Kidney capillary endothelial cell (primary cell): ENCODE data around the gene BCAS3.

Experiments used
- DNase-seq: peaks from one replicate; pipeline ENCODE4 v3.0.0-alpha.2; 2018; ENCODE audit warnings: low spot score

Gene BCAS3

DNA sequence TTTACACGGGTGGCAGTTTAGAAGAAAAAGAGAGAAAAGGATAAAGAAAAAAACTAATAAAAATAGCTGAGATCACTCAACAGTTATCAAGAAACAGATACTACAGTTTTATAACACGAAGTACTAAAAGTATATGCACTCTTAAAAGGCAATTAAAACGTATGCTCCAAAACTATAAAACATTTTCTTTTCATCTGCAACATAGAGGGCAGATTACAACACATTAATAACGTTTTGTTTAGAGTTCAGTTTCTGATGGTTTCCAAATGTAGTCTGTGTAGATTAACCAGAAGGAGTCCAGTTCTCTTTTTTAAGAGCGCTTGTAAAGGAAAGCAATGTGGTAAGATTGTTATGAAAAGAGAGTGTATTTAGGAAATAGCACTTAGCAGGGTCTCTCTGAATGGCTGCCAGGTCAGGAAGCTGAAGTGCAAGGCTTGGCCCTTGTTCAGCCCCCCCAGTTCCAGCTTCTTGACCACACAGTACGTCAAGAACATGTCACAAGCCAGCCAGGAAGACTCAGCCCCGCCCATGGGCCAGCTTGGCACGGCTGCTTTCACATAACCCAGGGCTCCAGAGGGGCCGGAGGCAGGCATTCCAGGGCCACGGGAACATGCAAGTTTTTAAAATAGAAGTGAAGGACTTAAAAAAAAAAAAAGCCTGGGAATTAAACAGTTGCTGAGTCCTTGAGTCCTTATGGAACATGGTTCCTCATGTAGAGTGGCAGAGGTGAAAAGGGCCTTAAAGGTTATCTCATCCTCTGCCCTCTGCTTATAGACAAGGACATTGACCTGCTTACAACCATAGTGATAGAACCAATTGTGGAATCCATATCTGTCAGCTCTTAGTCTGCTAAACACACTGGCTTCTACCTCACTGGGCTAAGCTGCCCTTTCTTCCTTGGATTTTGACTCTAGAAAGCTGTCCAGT lies 574.6 kb downstream of the BCAS3 start:
- DNase-seq: no peak

DNA sequence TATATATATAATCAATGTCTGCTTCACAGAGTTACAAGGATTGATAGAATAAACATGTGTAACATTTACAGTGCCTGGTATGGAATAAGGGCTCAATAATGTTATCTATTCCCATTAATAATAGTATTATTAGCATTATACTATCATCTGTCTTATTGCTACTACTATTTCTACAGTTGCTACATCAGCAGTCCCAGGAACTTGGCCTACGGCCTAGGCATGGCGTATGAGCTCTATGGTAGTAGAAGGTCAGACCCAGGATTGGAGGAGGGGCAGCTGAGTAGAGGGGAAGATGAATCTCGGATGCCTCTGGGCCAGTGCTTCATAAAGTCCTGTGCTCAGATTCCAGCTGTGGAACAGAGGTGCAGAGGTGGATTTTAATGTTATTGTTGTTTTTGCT lies 575.7 kb downstream of the BCAS3 start:
- no peak for DNase-seq

DNA sequence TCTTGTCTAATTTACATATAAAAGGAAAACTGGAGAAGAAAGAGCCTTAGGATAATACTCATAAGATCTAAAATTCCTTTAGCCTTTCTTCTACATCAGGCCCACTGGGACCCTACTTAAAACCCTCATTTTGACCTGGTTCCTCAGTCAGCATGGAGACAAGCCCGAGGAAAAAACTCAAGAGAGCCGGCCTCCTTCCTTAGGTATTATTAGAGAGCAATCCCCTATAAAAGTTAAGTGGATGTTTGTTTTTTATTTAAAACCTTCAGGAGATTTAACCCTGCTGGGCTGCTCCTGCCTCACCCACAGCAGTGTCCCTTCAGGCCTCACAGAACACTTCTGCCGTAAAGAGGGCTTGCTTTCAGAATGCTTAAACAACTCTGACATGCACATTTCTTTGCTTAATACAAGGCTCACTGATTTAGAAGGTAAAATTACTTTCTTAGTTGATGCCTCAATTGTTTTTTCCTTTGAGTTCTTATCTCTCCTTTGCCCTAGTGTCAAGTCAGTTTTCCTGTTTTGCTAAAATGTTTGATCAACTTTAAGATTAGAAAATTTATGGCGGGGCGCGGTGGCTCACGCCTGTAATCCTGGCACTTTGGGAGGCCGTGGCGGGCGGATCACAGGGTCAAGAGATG lies 576.4 kb downstream of the BCAS3 start:
- no peak for DNase-seq

DNA sequence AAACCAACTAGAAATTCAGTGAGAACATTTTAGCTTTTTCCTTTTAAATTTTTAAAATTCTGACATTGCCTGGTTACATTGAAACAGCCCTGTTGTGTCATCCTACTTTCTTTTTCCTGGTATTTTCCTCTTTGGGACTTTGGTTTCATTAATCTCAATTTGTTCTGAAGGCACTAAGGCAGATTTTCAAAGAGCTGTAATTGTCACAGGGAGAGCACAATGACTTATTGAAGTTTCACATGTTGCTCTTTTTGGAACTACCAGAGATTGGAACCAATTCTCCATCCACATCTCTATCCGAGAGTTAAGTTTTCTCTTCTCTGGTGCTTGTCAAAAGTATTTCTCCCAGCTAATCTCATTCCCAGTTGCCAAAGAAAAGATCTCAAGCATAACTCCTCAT lies 577.3 kb downstream of the BCAS3 start:
- no peak for DNase-seq

DNA sequence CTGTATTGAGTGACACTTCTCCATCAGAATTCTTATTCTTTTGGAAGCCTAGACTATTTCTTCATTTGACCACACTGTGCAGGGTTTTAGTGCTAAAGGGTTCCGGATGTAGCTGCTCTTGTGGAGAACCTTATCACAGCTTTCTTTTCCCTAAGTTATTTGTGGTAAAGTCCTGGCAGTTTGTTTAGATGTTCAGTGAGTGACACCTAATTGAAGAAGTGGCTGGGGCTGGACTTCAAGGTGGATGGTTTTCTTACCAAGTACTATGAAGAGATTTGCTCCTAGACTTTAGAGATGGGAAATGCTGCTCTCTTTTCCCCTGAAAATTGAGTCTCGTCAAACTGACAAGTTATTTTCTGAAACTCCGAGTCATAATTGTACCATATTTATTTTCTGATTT lies 578.0 kb downstream of the BCAS3 start:
- no peak for DNase-seq

DNA sequence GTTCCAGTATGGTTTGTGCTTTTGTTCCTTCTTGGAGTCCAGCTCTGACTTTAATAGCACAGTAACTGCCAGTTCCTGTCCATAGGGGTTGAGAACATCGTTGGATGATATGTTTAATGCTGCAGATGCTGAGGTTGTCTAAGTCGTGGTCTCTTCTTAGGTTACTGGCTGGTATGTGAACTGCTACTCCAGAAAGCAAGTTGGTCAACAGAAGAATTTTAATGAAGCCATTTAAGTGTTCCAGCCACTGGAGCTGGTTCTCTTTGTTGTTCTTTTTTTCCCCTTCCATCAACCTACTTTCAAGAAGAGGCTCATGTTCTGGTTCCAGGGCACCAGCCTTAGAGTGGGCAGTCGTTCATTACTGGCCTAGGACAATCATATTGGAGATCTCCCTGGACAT lies 581.7 kb downstream of the BCAS3 start:
- no peak for DNase-seq

DNA sequence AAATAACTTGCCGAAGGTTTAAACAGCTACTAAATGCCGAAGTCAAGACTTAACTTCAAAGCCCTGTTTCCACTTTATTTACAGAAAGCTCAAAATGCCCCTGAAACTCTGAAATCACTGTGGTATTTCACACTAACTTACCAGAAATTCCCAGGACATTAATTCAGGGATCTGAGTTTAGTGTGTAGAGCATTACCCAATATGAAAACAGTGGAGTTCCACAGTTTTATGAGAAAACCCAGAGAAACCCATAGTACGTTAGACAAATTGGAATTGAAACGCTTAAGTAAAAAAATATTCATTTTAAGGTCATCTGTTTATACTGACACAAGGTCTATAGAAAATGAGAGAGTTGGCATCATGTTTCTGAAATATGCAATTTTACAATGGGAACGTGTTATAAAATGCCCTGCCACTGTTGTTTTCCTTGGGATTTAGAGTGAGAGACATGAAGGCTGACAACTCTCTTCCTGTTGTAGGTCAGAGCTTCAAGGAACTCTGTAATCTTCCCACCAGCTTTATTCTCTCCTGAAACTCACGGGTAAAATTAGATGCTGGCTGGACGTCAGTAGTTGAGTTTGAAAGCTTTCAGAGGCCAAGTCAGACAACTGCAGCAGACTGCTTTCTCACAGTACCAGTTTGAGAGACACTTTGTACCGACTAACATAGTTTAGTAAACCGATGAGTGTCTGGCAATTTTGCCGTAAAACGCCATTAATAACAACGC lies 582.6 kb downstream of the BCAS3 start:
- no peak for DNase-seq

DNA sequence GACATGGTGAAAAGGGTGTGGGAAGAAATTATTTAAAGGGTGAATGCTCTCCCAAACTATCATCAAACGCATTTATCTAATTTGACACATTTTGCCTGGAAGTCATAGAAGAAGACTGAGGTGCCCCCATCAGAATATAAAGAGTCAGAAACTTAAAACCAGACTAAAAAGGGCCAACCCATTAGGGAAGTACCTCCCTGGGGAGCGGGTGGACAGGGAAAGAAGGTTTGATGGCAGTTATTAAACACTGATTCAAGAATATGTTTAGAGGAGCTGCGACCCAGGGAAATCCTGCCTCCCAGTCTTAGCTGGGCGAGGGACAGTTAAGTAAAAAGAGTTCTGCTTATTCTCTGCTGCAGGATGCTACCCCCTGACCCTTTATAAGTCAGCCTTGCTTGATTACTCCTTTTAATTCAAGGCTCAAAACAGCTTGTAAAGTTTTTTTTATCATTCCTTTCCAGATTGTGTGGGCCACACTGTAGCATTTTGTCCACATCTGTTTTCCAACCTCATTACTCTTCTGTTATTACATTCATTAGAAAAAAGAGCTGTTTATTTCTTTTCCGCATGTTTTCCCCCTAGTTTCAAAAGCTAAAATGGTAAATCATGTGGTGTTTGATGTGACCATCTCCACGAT lies 583.5 kb downstream of the BCAS3 start:
- no peak for DNase-seq

DNA sequence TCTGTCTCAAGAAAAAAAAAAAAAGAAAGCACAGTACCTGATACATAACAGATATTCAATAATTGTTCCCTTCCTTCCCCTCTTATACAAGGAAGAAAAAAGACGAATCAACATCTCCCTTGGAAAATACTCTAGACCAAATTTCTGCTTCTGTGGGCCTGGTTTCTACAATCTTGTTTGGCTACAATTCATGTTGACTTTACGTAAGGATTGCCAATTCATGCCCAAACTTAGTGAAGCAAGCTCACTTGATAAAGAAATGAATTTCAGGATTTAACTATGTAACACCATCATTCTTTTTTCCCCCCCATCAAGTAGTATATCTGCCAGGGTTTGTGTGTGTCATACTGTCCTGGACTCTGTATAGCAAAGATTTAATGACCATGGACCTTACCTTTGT lies 587.7 kb downstream of the BCAS3 start:
- DNase-seq: no peak

DNA sequence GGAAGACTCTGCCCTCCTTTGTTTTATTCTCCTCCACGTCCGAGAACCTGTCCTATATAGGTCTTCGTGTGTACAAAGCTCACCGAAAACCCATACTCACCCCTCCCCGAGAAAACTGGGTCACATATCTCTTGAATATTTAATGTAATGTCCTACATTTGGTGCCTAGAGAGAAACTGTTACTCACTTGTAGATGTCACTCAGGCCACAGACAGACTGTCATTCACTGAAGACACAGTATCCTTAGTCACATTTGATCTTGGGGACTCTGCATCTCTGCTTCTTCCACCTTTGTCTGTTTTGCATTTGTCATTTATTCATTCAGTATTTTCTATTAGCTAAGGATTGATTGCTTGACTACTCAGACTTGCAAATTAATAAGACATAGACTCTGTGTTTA lies 590.2 kb downstream of the BCAS3 start:
- no peak for DNase-seq

DNA sequence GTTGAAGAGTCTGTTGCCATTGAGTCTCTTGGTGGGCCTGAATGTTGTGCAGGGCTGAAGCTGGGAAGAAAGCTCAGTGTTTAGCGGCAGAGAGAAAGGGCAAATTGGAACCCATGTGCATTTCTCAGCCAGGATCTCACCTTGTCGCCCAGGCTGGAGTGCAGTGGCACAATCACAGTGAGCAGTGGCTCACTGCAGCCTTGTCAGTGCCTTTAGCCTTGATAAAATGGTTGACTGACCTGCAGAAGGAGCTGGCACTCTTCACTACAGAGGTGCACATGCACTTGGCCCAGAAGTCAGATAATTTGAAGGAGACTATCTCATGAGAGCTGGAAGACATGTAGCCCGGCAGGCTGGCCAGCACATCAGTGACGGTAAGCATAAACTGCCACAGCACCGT lies 597.7 kb downstream of the BCAS3 start:
- DNase-seq: no peak

DNA sequence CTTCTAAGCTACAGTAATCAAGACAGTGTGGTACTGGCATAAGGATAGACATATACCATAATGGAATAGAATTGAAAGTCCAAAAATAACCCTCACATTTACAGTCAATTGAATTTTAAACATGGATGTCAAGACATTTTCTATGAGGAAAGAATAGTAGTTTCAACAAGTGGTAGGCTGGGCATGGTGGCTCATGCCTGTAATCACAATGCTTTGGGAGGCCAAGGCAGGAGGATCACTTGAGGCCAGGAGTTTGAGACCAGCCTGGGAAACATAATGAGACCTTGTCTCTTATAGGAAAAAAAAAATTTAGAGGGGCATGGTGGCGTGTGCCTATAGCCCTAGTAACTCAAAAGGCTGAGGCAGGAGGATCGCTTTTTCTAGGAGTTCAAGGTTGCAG lies 599.2 kb downstream of the BCAS3 start:
- no peak for DNase-seq

DNA sequence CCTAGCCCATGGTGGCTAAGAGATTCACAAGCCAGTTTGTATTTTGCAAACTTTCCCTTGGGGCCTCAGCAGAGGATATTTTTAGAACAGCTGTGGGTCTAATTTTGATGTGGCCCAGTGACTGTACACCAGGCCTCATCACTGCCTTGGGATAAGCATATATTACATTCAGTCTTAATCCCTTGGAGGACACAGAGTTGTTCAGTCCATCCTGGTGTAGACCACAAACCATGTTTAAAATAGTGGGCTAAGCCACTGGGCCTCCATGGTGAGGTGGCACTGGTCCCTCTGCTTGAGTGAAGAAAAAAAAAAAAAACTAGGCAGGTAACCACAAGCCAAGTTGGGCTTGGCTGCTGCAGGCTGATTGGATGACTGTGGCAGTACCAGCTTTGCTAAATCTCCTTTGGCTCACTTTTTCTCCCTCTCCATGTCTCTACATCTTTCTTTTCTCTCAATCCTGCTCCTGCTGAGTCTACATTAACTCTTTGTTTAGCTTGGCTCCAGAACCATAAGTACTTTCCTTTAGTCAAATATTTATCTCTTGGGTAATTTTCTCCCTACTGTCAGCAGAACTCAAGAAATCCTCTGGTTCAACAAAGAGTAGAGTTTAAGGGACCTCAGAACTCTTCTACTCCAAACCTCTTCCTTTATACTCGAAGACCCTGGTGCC lies 602.0 kb downstream of the BCAS3 start:
- DNase-seq: no peak

DNA sequence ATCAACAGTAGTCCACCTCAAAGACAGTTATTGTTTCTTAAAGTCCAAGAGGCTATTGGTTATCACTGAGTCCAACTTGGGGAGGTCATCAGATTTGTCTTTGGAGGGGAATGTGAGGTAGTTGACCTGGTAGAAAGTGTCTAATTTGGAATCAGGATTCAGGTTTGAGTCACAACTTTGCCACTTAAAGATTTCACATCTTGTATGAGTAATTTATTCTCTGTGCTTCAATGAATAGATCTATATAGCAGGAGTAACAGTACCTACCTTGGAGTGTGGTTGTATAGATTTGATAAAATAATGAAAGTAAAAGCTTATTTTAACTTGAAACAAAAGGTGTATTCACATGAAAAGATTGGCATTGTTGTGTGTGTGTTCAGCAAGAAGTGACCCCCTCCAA lies 602.7 kb downstream of the BCAS3 start:
- DNase-seq: no peak

DNA sequence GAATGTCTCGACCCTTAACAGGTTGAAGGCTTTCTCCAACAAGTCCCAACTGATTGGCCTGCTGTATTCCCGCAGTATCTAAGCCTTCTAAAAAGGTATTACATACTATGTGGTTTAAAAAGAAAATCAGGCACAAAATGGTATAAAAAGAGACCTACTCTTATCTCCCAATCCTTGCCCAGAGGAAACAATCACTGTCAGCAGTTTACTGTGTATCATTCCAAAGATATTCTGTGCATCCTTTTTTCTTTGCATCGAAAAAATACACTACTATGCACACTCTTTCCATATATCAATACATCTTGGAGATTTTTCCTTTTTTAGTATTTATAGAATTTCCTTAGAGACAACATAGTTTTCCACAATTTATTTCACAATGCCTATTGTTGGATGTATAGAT lies 603.2 kb downstream of the BCAS3 start:
- DNase-seq: no peak

DNA sequence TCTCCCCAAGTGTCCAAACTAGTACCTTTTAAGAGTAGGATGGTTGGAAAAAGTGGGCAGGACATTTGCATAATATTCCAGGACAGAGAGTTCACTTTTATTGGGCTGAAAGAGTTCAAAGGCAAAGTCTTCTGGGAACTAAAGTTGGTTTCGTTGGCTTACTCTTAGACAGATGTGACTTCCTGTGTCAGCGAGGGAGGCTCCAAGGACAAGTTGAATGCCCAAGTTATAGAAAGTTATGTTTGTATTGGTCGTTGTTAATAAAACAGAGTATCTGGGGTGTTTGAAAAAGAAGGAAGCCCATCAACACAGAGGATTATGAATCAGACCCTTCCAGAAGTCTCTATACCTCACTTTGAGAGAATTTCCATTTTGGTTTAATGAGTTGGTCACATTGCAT lies 604.7 kb downstream of the BCAS3 start:
- DNase-seq: no peak

DNA sequence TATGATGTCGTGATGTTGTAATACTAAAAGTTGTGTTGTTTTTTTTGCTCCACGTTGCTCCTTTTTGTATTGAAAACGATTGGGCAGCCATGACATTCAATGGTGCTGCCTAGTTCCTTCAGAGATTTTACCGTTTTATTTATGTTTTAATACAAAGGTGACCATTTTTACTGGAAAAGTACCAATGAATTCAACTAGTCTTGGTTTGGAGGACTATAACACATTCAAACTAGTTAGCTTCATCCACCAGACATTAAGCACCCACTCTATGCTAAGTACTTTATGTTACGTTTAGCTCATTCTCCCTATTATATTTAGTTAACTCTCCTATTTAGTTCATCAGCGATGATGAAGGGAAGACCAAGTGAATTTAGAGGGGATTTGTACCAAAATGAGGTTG lies 605.4 kb downstream of the BCAS3 start:
- no peak for DNase-seq

DNA sequence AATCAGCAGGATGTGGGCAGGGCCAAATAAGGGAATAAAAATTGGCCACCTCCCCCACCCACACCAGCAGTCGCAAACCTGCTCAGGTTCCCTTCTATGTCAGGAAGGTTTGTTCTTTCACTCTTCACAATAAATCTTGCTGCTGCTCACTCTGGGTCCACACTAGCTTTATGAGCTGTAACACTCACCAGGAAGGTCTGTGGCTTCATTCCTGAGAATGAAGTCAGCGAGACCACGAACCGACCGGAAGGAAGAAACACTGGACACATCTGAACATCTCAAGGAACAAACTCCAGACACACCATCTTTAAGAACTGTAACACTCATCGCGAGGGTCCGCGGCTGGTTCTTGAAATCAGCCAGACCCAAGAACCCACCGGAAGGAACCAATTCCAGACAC lies 606.5 kb downstream of the BCAS3 start:
- no peak for DNase-seq

DNA sequence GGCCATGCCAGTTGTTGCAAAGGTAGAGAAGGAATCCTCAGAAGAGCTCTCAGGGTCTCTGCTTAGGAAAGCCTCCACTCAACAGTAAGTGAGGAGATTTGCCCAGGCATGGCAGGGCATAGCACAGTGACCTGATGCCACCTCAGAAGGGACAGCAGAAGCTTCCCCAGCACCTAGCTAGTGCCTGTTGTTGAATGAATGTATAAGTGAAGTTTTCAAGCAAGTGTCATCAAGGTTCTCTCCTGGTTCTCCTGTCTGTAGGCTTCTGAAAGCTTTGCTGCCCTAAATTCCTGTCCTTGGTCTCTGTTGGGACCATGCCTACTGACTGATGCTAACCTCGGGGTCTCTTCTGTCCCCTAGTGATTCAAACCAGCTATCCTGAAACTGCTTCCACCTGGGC lies 607.1 kb downstream of the BCAS3 start:
- no peak for DNase-seq

DNA sequence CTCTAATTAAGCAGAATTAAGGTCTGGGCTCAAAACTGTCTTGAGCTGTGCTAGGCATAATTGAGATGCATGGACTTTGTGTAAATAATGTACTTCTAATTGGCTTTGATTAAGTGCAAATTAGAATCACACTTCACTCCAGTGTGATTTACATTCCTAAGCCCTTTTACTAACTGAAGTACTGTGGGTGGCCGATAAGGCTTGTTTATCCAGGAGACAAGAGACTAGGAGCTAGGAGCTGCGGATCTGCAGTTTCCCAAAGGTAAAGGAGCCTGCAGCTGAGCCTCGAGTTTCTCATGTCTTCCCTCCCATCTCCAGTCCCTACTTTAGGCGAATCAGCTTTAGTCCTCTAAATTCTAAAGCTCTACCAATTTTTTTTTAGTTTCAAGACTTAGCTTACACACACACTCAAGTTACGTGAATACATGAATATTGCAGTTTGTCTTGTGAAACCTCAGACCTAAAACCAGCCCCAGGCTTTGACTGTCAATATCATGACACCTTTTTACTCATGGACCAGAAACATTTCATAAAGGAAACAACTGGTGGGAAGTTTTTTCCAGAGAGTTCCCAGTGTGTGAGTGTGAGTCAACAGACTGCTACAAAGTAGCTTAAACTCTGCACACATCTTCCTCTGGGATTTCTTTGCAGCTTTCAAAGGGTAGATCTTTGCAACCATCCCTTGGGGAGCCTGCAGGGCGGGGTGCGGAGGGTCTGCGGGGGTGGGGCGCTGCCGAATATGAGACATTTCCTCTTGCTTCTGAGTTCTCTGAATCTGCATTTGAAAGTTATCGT lies 608.1 kb downstream of the BCAS3 start:
- no peak for DNase-seq

DNA sequence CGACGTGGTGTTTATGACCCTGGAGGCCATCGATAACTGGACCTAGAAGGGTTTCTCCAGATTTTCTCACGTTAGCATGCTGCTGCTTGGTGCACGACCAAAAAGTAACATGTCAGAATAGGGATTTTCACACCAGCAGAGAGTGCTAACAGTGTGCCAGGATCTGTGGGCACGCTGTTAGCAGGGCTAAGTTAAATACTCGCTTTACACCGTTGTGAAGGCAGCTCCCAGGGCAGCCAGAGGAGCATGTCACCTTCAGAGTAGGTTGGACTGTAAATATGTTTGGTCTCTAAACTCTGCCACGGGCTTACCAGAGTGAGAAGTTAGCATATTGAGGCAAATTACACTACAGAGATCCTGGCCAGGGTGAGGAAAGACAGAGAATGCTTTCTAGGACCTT lies 608.8 kb downstream of the BCAS3 start:
- no peak for DNase-seq
